ENCODE results near the gene TSPAN1. TPM values are rescaled to one million over a fixed set of nuclear protein-coding genes. Genes with fewer than 3 reads are reported as not detected.
A peak's percentile ranks its signal among the peaks of the same experiment; 100 is the strongest.

Gene TSPAN1
- total and polyA plus RNA-seq, 2 of the 13 experiments (the other 11 are each of a cell fraction or from before 2014, with no cell fraction given) = 1.7 to 2.9 TPM

GRCh38 chr1:46183079-46183847 is 8.4 kb downstream of the TSPAN1 start (continued):
- TF ChIP-seq ZNF784 (CRISPR knock-in tag; IDR thresholded peaks at IDR 0.05; ENCODE audit: borderline replicate concordance) = no peak
- TF ChIP-seq SIX4 (CRISPR knock-in tag; IDR thresholded peaks at IDR 0.05) = peak; percentile 96
- TF ChIP-seq ZNF660 (CRISPR knock-in tag; IDR thresholded peaks at IDR 0.05; ENCODE audit: borderline replicate concordance, low read depth) = no peak
- TF ChIP-seq BCLAF1 (IDR thresholded peaks at IDR 0.05) = no peak
- no peak for TF ChIP-seq ZNF839 (CRISPR knock-in tag; IDR thresholded peaks at IDR 0.05; ENCODE audit: borderline replicate concordance)
- peak; percentile 60 for TF ChIP-seq ZNF605 (CRISPR knock-in tag; IDR thresholded peaks at IDR 0.05)
- TF ChIP-seq BRCA1 (CRISPR knock-in tag; IDR thresholded peaks at IDR 0.05) = no peak
- no peak for TF ChIP-seq SP4 (CRISPR knock-in tag; IDR thresholded peaks at IDR 0.05)
- no peak for TF ChIP-seq ZNF609 (CRISPR knock-in tag; IDR thresholded peaks at IDR 0.05; ENCODE audit: borderline replicate concordance)
- no peak for TF ChIP-seq FOSL1 (CRISPR knock-in tag; IDR thresholded peaks at IDR 0.05; ENCODE audit: borderline replicate concordance)
- no peak for TF ChIP-seq ZNF317 (CRISPR knock-in tag; IDR thresholded peaks at IDR 0.05)
- no peak for TF ChIP-seq ZNF556 (CRISPR knock-in tag; IDR thresholded peaks at IDR 0.05; ENCODE audit: borderline replicate concordance)
- no peak for TF ChIP-seq NPAS2 (CRISPR knock-in tag; IDR thresholded peaks at IDR 0.05; ENCODE audit: borderline replicate concordance)
- 0 out of 2 replicates have a peak, but pooled peaks have one; percentile 31 for TF ChIP-seq ZNF232 (CRISPR knock-in tag; IDR thresholded peaks at IDR 0.05; ENCODE audit: borderline replicate concordance)
- TF ChIP-seq SIX1 (CRISPR knock-in tag; IDR thresholded peaks at IDR 0.05; ENCODE audit: borderline replicate concordance) = peak; percentile 86; the same call in 1 of the 2 replicates
- TF ChIP-seq ZNF17 (CRISPR knock-in tag; IDR thresholded peaks at IDR 0.05) = no peak
- no peak for TF ChIP-seq ZNF160 (CRISPR knock-in tag; IDR thresholded peaks at IDR 0.05)

Data from HepG2 (cell line).